A549 (cell line): Measurements from ENCODE around the gene HHIP. TPM values are rescaled to one million over a fixed set of nuclear protein-coding genes. Genes with fewer than 3 reads are reported as not detected.

Experiments used
- ATAC-seq, 2 experiments: fragments of 200-7000 bp in 1 of 2; fragments of >200 bp in 1 of 2; cut with Nextera tagmentation in 1 of 2; cut with Tn5 transposase in 1 of 2; 3 replicates each; pipeline versions ENCODE4 v1.8.0 to v1.9.1; 2018 to 2020; ENCODE audit warnings: mild to moderate bottlenecking in 1 of 2, moderate library complexity in 1 of 2
- CTCF ChIA-PET: fragments of 300-600 bp; sonication (Branson Sonifier 250); formaldehyde crosslinking; extraction: SDS; loops from one replicate; lab custom pipeline; 2021; ENCODE audit warnings: antibody characterized with exemption, inconsistent platforms; lab: Yijun Ruan, JAX
- POLR2A ChIA-PET: fragments of 350-600 bp; formaldehyde crosslinking; extraction: SDS; loops from one replicate; lab custom pipeline; 2021; ENCODE audit warnings: antibody characterized with exemption, inconsistent platforms; lab: Yijun Ruan, JAX
- DNase-seq, 2 experiments: peaks; one replicate each; pipeline versions ENCODE4 v3.0.0 to v3.0.0-alpha.2; 2011 to 2016; ENCODE audit warnings: low read depth in 1 of 2, low spot score in 1 of 2
- FAIRE-seq: peaks from 2 replicates; lab custom pipeline; 2011; peaks lifted over from hg19 to GRCh38; lab: Jason Lieb, UNC
- H3K27ac ChIP-seq, 2 experiments: fragments of >200 bp; sonication (Bioruptor Twin); formaldehyde crosslinking; 3 replicates each; pipeline ENCODE4 v1.5.1; 2016 to 2017
- H3K4me1 ChIP-seq: fragments of >200 bp; sonication (Bioruptor Twin); formaldehyde crosslinking; 3 replicates; pipeline ENCODE4 v1.6.1; 2016
- H3K4me2 ChIP-seq: fragments of >200 bp; sonication (Bioruptor Twin); formaldehyde crosslinking; 3 replicates; pipeline ENCODE4 v1.6.1; 2016
- H3K4me3 ChIP-seq: fragments of >200 bp; sonication (Bioruptor Twin); formaldehyde crosslinking; 3 replicates; pipeline ENCODE4 v1.5.1; 2016
- H3K9me3 ChIP-seq: fragments of >200 bp; sonication (Bioruptor Twin); formaldehyde crosslinking; 3 replicates; pipeline ENCODE4 v1.6.1; 2016
- CBX2 ChIP-seq: fragments of 200-600 bp; sonication (generic); IDR thresholded peaks from 2 replicates; pipeline ENCODE4 v1.6.1; 2016; ENCODE audit warnings: low read depth, mild to moderate bottlenecking, borderline replicate concordance
- CBX8 ChIP-seq: fragments of 200-600 bp; sonication (generic); IDR thresholded peaks from 2 replicates; pipeline ENCODE4 v1.6.1; 2016
- CEBPB ChIP-seq, 2 experiments: fragments of >200 bp in 1 of 2; sonication (Bioruptor Twin) in 1 of 2; formaldehyde crosslinking in 1 of 2; IDR thresholded peaks; 2 replicates each; pipeline ENCODE4 v1.6.1; 2012 to 2016
- CHD2 ChIP-seq: fragments of 150-350 bp; IDR thresholded peaks from 2 replicates; pipeline ENCODE4 v1.6.1; 2014; ENCODE audit warnings: low read length; ENCODE audit not compliant: partially characterized antibody
- CHD4 ChIP-seq: fragments of 200-600 bp; sonication (generic); IDR thresholded peaks from 2 replicates; pipeline ENCODE4 v1.6.1; 2016; ENCODE audit warnings: antibody characterized with exemption, mild to moderate bottlenecking, borderline replicate concordance
- FOSL2 ChIP-seq, 2 experiments: fragments of 450-650 bp in 1 of 2; fragments of >200 bp in 1 of 2; sonication (Bioruptor Twin) in 1 of 2; formaldehyde crosslinking; IDR thresholded peaks; 2 replicates each; pipeline versions ENCODE4 v1.5.0 to v1.6.1; 2016 to 2020; ENCODE audit warnings: mild to moderate bottlenecking in 1 of 2, moderate library complexity in 1 of 2
- FOXS1 ChIP-seq: fragments of 250-450 bp; sonication (Bioruptor Pico); IDR thresholded peaks from 2 replicates; pipeline ENCODE4 v1.5.0; 2020; ENCODE audit warnings: mild to moderate bottlenecking, moderate library complexity
- HEYL ChIP-seq: fragments of 250-450 bp; sonication (Bioruptor Pico); IDR thresholded peaks from 2 replicates; pipeline ENCODE4 v1.8.0; 2021; ENCODE audit warnings: mild to moderate bottlenecking, moderate library complexity
- HOXB13 ChIP-seq: fragments of 250-450 bp; sonication (Bioruptor Pico); IDR thresholded peaks from 2 replicates; pipeline ENCODE4 v1.5.0; 2020; ENCODE audit warnings: low read depth, mild to moderate bottlenecking, moderate library complexity
- HOXB5 ChIP-seq: fragments of 250-450 bp; sonication (Bioruptor Pico); IDR thresholded peaks from 2 replicates; pipeline ENCODE4 v1.5.0; 2020; ENCODE audit warnings: mild to moderate bottlenecking, moderate library complexity
- JUN ChIP-seq, 2 experiments: fragments of >200 bp; sonication (Bioruptor Twin); formaldehyde crosslinking; IDR thresholded peaks; 2 replicates in 1 of 2; 3 replicates in 1 of 2; pipeline ENCODE4 v1.6.1; 2016 to 2017
- JUNB ChIP-seq: fragments of >200 bp; sonication (Bioruptor Twin); formaldehyde crosslinking; IDR thresholded peaks from 2 replicates; pipeline ENCODE4 v1.6.1; 2016
- MAFK ChIP-seq: fragments of 450-650 bp; IDR thresholded peaks from 2 replicates; pipeline ENCODE4 v1.6.1; 2014; ENCODE audit not compliant: partially characterized antibody
- MAZ ChIP-seq: fragments of 150-350 bp; IDR thresholded peaks from 2 replicates; pipeline ENCODE4 v1.6.1; 2014; ENCODE audit warnings: antibody characterized with exemption, low read depth, low read length, borderline replicate concordance
- NFE2L2 ChIP-seq: fragments of 150-350 bp; conservative IDR thresholded peaks from 2 replicates; pipeline ENCODE4 v1.6.1; 2014; ENCODE audit warnings: low read length
- NPAS2 ChIP-seq: fragments of 250-450 bp; sonication (Bioruptor Pico); IDR thresholded peaks from 2 replicates; pipeline ENCODE4 v1.8.0; 2022; ENCODE audit warnings: mild to moderate bottlenecking, moderate library complexity, borderline replicate concordance
- NR3C1 ChIP-seq: fragments of >200 bp; sonication (Bioruptor Twin); formaldehyde crosslinking; IDR thresholded peaks from 3 replicates; pipeline ENCODE4 v1.6.1; 2017
- POLR2AphosphoS2 ChIP-seq: conservative IDR thresholded peaks from 2 replicates; pipeline ENCODE4 v1.6.1; 2012; ENCODE audit warnings: low read length, improper control_type of control experiment, inconsistent platforms
- RARB ChIP-seq: fragments of 250-450 bp; sonication (Bioruptor Pico); IDR thresholded peaks from 2 replicates; pipeline ENCODE4 v1.8.0; 2021; ENCODE audit warnings: mild to moderate bottlenecking, moderate library complexity
- RCOR1 ChIP-seq: fragments of 150-350 bp; IDR thresholded peaks from 2 replicates; pipeline ENCODE4 v1.6.1; 2014; ENCODE audit warnings: antibody characterized with exemption, low read length, low read depth
- RFX5 ChIP-seq: fragments of 450-650 bp; IDR thresholded peaks from 2 replicates; pipeline ENCODE4 v1.7.1; 2014; ENCODE audit warnings: antibody characterized with exemption, mild to moderate bottlenecking, moderate library complexity
- SREBF2 ChIP-seq: fragments of 450-650 bp; IDR thresholded peaks from 2 replicates; pipeline ENCODE4 v1.6.1; 2014; ENCODE audit warnings: mild to moderate bottlenecking, moderate library complexity
- TP53 ChIP-seq: fragments of 250-450 bp; sonication (Bioruptor Pico); IDR thresholded peaks from 2 replicates; pipeline ENCODE4 v1.5.0; 2021; ENCODE audit warnings: mild to moderate bottlenecking, moderate library complexity
- USF2 ChIP-seq: fragments of 450-650 bp; IDR thresholded peaks from 2 replicates; pipeline ENCODE4 v1.6.1; 2014; ENCODE audit warnings: antibody characterized with exemption
- ZFP36 ChIP-seq: fragments of 450-650 bp; IDR thresholded peaks from 2 replicates; pipeline ENCODE4 v1.6.1; 2014; ENCODE audit warnings: borderline replicate concordance; ENCODE audit not compliant: partially characterized antibody
- ZNF302 ChIP-seq: fragments of 250-450 bp; sonication (Bioruptor Pico); IDR thresholded peaks from 2 replicates; pipeline ENCODE4 v1.9.0; 2021; ENCODE audit warnings: inconsistent platforms, mild to moderate bottlenecking, moderate library complexity
- ZSCAN20 ChIP-seq: fragments of 250-450 bp; sonication (Bioruptor Pico); IDR thresholded peaks from 2 replicates; pipeline ENCODE4 v1.8.0; 2022; ENCODE audit warnings: mild to moderate bottlenecking, moderate library complexity
- WGBS: methylation state at CpG from one replicate; pipeline ENCODE4 v1.1.6; 2017; ENCODE audit errors: missing lambda C conversion rate; 5-methylcytosine and 5-hydroxymethylcytosine counted together
- polyA plus RNA-seq, 4 experiments: library from polyadenylated mRNA; depleted of rRNA in 3 of 4; stranded (reverse); fragments of >200 nt; fragmentation: RNase III in 1 of 4; extraction: RNeasy Plus Mini Kit Qiagen cat#74134 plus additional on column Dnase treatment in 1 of 4; gene quantifications; 2 replicates in 3 of 4; 3 replicates in 1 of 4; pipeline ENCODE4 v1.2.3, GENCODE V29; 2011 to 2017
- TF ChIP-seq, protein P1 (sequence below): IDR thresholded peaks from 2 replicates; pipeline ENCODE4 v1.6.1; 2012
- TF ChIP-seq, protein P2 (sequence below): fragments of >200 bp; sonication (Bioruptor Twin); formaldehyde crosslinking; IDR thresholded peaks from 2 replicates; pipeline ENCODE4 v1.6.1; 2016
- TF ChIP-seq, protein P3 (sequence below): fragments of 200-600 bp; sonication (generic); IDR thresholded peaks from 2 replicates; pipeline ENCODE4 v1.6.1; 2016; ENCODE audit warnings: antibody characterized with exemption, mild to moderate bottlenecking, moderate library complexity

The HHIP gene
- polyA plus RNA-seq, 2 of the 4 experiments (the other 2 are of a cell fraction), result 0.93 to 1.0 TPM

DNA sequence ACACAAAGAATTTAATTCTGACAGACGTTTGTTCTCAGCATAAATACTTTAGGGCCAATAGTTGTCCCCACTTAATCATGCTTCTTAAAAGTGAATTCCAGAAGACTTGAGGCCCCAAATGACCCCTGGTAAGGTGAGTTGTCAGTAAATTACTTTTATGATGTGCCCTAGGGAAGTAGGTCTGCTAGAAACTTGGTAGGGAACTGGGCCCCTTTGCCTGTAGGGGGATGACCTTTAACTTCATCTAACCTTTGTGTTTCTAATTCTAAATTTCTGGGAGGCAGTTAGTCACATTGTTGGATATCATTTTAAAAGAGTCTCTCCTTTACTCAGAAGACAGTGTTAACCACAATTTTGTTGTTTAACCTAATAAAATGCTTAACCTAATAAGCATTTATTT lies 28.8 kb downstream of the HHIP start:
- no peak for DNase-seq
- POLR2A ChIA-PET, result no interaction called here
- Histone ChIP-seq H3K4me1 (no peaks in the 10 kb centered on the region), H3K4me2 (no peak overlapping the region)
- 56% methylated on average over 1 of the region's 1 CpG for WGBS
- CTCF ChIA-PET, result no interaction called here
- no peak for FAIRE-seq
- TF ChIP-seq CBX8 (no peak), HEYL (CRISPR knock-in tag) (no peak), NR3C1 (no peak), SREBF2 (no peak), FOSL2 (IDR thresholded peaks at IDR 0.05) (no peak), FOSL2 (CRISPR knock-in tag; IDR thresholded peaks at IDR 0.05) (no peak), ZSCAN20 (CRISPR knock-in tag) (no peak), ZNF302 (CRISPR knock-in tag) (no peak), MAFK (no peak), CHD4 (no peak), CHD2 (no peak), TP53 (CRISPR knock-in tag) (no peak), RFX5 (no peak), CEBPB (IDR thresholded peaks at IDR 0.05) (no peak), NFE2L2 (no peak), CBX2 (no peak), USF2 (no peak), JUN (IDR thresholded peaks at IDR 0.05) (no peak)
- TF ChIP-seq, protein P1, sequence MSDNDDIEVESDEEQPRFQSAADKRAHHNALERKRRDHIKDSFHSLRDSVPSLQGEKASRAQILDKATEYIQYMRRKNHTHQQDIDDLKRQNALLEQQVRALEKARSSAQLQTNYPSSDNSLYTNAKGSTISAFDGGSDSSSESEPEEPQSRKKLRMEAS, result no peak
- TF ChIP-seq, protein P2, sequence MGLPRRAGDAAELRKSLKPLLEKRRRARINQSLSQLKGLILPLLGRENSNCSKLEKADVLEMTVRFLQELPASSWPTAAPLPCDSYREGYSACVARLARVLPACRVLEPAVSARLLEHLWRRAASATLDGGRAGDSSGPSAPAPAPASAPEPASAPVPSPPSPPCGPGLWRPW, result no peak
- TF ChIP-seq, all 56 proteins: peak for 0
- H3K9me3 ChIP-seq, result no peaks in the 10 kb centered on the region
- no peak overlapping the region for H3K27ac ChIP-seq
- no peak overlapping the region for H3K4me3 ChIP-seq
- no peak for ATAC-seq

GRCh38 chr4:144681806-144682205 lies 35.9 kb downstream of the HHIP start:
- DNase-seq (no peak), ATAC-seq (no peak), FAIRE-seq (no peak)
- H3K4me3 ChIP-seq, result no peak overlapping the region
- no peak overlapping the region for H3K27ac ChIP-seq
- H3K4me2 ChIP-seq, result no peak overlapping the region
- no peaks in the 10 kb centered on the region for H3K9me3 ChIP-seq
- 56% methylated on average over 3 of the region's 3 CpGs for WGBS
- ChIA-PET CTCF (no interaction called here), POLR2A (no interaction called here)
- no peaks in the 10 kb centered on the region for H3K4me1 ChIP-seq
- TF ChIP-seq ZFP36, result no peak
- no peak for TF ChIP-seq RCOR1
- TF ChIP-seq HOXB5 (CRISPR knock-in tag), result no peak
- TF ChIP-seq FOXS1, result no peak
- TF ChIP-seq MAZ, result no peak
- TF ChIP-seq HOXB13 (CRISPR knock-in tag), result no peak
- TF ChIP-seq NPAS2 (CRISPR knock-in tag), result no peak
- no peak for TF ChIP-seq RARB
- TF ChIP-seq, protein P1, result no peak
- no peak for TF ChIP-seq TP53 (CRISPR knock-in tag)
- TF ChIP-seq POLR2AphosphoS2, result no peak
- TF ChIP-seq, protein P3, sequence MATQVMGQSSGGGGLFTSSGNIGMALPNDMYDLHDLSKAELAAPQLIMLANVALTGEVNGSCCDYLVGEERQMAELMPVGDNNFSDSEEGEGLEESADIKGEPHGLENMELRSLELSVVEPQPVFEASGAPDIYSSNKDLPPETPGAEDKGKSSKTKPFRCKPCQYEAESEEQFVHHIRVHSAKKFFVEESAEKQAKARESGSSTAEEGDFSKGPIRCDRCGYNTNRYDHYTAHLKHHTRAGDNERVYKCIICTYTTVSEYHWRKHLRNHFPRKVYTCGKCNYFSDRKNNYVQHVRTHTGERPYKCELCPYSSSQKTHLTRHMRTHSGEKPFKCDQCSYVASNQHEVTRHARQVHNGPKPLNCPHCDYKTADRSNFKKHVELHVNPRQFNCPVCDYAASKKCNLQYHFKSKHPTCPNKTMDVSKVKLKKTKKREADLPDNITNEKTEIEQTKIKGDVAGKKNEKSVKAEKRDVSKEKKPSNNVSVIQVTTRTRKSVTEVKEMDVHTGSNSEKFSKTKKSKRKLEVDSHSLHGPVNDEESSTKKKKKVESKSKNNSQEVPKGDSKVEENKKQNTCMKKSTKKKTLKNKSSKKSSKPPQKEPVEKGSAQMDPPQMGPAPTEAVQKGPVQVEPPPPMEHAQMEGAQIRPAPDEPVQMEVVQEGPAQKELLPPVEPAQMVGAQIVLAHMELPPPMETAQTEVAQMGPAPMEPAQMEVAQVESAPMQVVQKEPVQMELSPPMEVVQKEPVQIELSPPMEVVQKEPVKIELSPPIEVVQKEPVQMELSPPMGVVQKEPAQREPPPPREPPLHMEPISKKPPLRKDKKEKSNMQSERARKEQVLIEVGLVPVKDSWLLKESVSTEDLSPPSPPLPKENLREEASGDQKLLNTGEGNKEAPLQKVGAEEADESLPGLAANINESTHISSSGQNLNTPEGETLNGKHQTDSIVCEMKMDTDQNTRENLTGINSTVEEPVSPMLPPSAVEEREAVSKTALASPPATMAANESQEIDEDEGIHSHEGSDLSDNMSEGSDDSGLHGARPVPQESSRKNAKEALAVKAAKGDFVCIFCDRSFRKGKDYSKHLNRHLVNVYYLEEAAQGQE, result no peak
- TF ChIP-seq RFX5, result no peak
- no peak for TF ChIP-seq MAFK
- TF ChIP-seq JUNB, result no peak
- TF ChIP-seq, all 56 proteins: peak for 0
